Kidney (tissue), 14 donors: ENCODE data around the gene ZBTB16. TPM values are rescaled to one million over a fixed set of nuclear protein-coding genes. Genes with fewer than 3 reads are reported as not detected.

ENCODE experiments used
- DNase-seq, 5 donors: peaks; one replicate each; pipeline ENCODE4 v3.0.0-alpha.2; 2013 to 2020
- FAIRE-seq: peaks from 2 replicates; lab custom pipeline; 2012; peaks lifted over from hg19 to GRCh38; lab: Jason Lieb, UNC
- H3K27ac ChIP-seq, 2 donors: one replicate each; pipeline ENCODE4 v1.7.0; 2013; ENCODE audit warnings: low read depth in 2 of 2, low read length in 2 of 2, inconsistent platforms in 1 of 2
- H3K27me3 ChIP-seq: one replicate; pipeline ENCODE4 v1.7.1; 2013; ENCODE audit warnings: low read length, inconsistent platforms; ENCODE audit not compliant: control insufficient read depth, insufficient read depth
- H3K36me3 ChIP-seq, 3 donors: one replicate each; pipeline versions ENCODE4 v1.7.0 to v1.7.1; 2013; ENCODE audit warnings: low read length in 3 of 3, control low read depth in 1 of 3, inconsistent platforms in 1 of 3; ENCODE audit not compliant: insufficient read depth in 3 of 3, control insufficient read depth in 2 of 3
- H3K4me1 ChIP-seq, 3 donors: one replicate each; pipeline versions ENCODE4 v1.7.0 to v1.7.1; 2013; ENCODE audit warnings: low read length in 3 of 3, inconsistent platforms in 1 of 3, low read depth in 1 of 3; ENCODE audit not compliant: control insufficient read depth in 2 of 3, insufficient read depth in 2 of 3
- H3K4me3 ChIP-seq, 3 donors: one replicate each; pipeline versions ENCODE4 v1.7.0 to v1.8.1; 2013; ENCODE audit warnings: low read length in 3 of 3, control low read depth in 1 of 3, inconsistent platforms in 1 of 3
- H3K9ac ChIP-seq, 3 donors: one replicate each; pipeline versions ENCODE4 v1.7.0 to v1.7.1; 2013; ENCODE audit warnings: low read length in 3 of 3, control low read depth in 1 of 3, inconsistent platforms in 1 of 3
- H3K9me3 ChIP-seq, 3 donors: one replicate each; pipeline versions ENCODE4 v1.7.0 to v1.7.1; 2013; ENCODE audit warnings: low read length in 3 of 3, control low read depth in 1 of 3, inconsistent platforms in 1 of 3; ENCODE audit not compliant: control insufficient read depth in 2 of 3, insufficient read depth in 1 of 3
- CTCF ChIP-seq: IDR thresholded peaks from 3 replicates; pipeline ENCODE4 v1.5.1; 2012; ENCODE audit warnings: mild to moderate bottlenecking, moderate library complexity, borderline replicate concordance; ENCODE audit not compliant: insufficient read depth; ENCODE audit errors: extremely low read depth
- intact Hi-C: fragments of 100-400 bp; cut with DNase I; formaldehyde crosslinking; loops from one replicate; pipeline ENCODE4 v1.11.1; 2022
- polyA plus RNA-seq: library from polyadenylated mRNA; stranded (reverse); fragments of 350-450 nt; fragmentation: Illumina TruSeq; extraction: RNeasy Lipid Tissue Mini Kit (QIAGEN cat#74804); gene quantifications from one replicate; pipeline ENCODE4 v1.2.3, GENCODE V29; 2014; ENCODE audit warnings: low read depth, low replicate concordance; ENCODE audit not compliant: insufficient read depth
- total RNA-seq: library from RNA; stranded (reverse); fragmentation: NEBNext Ultra II Directional; extraction: Animal tissue kit (Norgen Biotek cat#: 25700); gene quantifications from one replicate; pipeline ENCODE4 v1.2.1, GENCODE V29; 2021
- donor health status: control.
- donor health status: control.
- donor health status: control.
- donor health status: control.
- donor health status: control.
- donor health status: DM: yes; HTN: yes; CAD: no.
- donor health status: Normal renal cell carcinoma (clear cell type).

The ZBTB16 gene
- total and polyA plus RNA-seq, 2 donors from 2014 or later: 2.5 to 126 TPM

GRCh38 chr11:114075891-114076441, 16.5 kb downstream of the ZBTB16 start:
- Histone ChIP-seq H3K27me3 (no peaks in the 10 kb centered on the region), H3K27ac (no peak overlapping the region), H3K9ac (no peak overlapping the region), H3K4me1 (peaks cover 0 to 50% (median 39%) of the 10 kb centered on the region in 3 donors), H3K4me3 (no peak overlapping the region), H3K36me3 (peaks cover 0 to 30% (median 16%) of the 10 kb centered on the region in 3 donors), H3K9me3 (no peaks in the 10 kb centered on the region)
- peak; percentile 34 for TF ChIP-seq CTCF
- intact Hi-C loops: no loop called here
- DNase-seq (peak in 3 of 5 donors; percentile 63 to 80 (median 65)), FAIRE-seq (no peak)

DNA sequence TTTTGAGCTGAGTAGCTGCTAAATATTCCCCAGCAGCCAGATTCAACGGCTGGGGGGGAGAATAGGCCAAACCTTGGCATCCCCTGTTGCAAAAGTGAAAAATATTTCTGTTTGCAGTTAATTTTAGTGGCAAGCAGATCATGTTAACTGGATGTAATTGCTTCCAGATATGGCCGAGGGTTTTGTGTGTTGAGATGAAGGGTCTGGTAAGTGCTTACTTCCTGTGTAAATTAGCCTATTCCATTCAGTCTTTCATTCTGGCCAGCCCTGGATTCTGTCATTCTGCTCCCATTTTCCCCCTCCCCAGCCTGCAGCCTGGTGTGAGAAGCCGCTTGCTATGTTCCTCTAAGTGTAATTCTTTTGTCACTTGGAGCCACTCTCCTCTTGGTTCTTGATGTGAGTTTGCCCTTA, 17.4 kb downstream of the ZBTB16 start:
- Histone ChIP-seq H3K36me3 (peaks cover 0 to 28% (median 16%) of the 10 kb centered on the region in 3 donors), H3K27me3 (no peaks in the 10 kb centered on the region), H3K4me1 (peaks cover 0 to 51% (median 35%) of the 10 kb centered on the region in 3 donors), H3K4me3 (no peak overlapping the region), H3K9me3 (no peaks in the 10 kb centered on the region), H3K27ac (no peak overlapping the region), H3K9ac (no peak overlapping the region)
- DNase-seq (no peak), FAIRE-seq (no peak)
- no peak for TF ChIP-seq CTCF
- intact Hi-C loops: no loop called here

GRCh38 chr11:114077482-114078305, 18.2 kb downstream of the ZBTB16 start:
- Histone ChIP-seq H3K36me3 (peaks cover 0 to 26% (median 16%) of the 10 kb centered on the region in 3 donors), H3K9ac (no peak overlapping the region), H3K9me3 (no peaks in the 10 kb centered on the region), H3K4me3 (no peak overlapping the region), H3K4me1 (peaks cover 0 to 45% (median 29%) of the 10 kb centered on the region in 3 donors), H3K27me3 (no peaks in the 10 kb centered on the region), H3K27ac (no peak overlapping the region)
- DNase-seq (no peak), FAIRE-seq (no peak)
- intact Hi-C loops: no loop called here
- TF ChIP-seq CTCF: no peak
